HG03457 (cell line): ENCODE data around the gene TMPRSS4.

Experiments
- ATAC-seq: cut with Tn5 transposase; IDR thresholded peaks from one replicate; pipeline ENCODE4 v1.9.1; 2021; ENCODE audit warnings: moderate number of reproducible peaks; ENCODE audit not compliant: unreplicated experiment

Gene TMPRSS4

GRCh38 chr11:118152552-118153471 is 75.9 kb downstream of the TMPRSS4 start, which contains the start of gene SCN4B:
Gene SCN4B (minus strand): TSS chr11:118152823. CDS start chr11:118152673, 150 bp downstream.
- ATAC-seq: no peak

DNA sequence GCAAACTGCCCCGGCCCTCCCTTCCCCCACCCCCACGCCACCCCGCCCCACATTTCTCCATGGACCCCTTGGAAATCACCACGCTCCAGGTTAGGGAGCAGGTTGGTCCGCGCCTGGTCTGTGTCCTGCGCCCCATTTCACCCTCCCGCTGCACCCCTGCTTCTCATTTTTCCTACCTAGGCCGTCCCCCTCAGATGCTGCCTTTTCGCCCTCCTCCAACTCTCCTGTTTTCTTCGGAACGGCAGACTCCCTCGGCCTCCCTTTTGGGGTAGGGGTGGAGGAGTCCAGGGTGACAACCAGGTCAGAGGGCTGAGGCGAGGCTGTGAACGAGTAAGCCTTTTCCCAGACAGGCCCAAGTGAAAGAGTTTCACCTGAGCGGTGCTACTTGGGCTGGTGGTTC is 76.6 kb downstream of the TMPRSS4 start:
- no peak for ATAC-seq

GRCh38 chr11:118153976-118154375 is 77.1 kb downstream of the TMPRSS4 start:
- no peak for ATAC-seq

- no peak for ATAC-seq
Measured at GRCh38 chr11:118154641-118155040, 77.8 kb downstream of the TMPRSS4 start.

GRCh38 chr11:118155776-118156530 is 79.1 kb downstream of the TMPRSS4 start:
- no peak for ATAC-seq

GRCh38 chr11:118156531-118157185 is 79.8 kb downstream of the TMPRSS4 start:
- ATAC-seq: no peak

- ATAC-seq: no peak
Measured at GRCh38 chr11:118157186-118157895, 80.5 kb downstream of the TMPRSS4 start.

DNA sequence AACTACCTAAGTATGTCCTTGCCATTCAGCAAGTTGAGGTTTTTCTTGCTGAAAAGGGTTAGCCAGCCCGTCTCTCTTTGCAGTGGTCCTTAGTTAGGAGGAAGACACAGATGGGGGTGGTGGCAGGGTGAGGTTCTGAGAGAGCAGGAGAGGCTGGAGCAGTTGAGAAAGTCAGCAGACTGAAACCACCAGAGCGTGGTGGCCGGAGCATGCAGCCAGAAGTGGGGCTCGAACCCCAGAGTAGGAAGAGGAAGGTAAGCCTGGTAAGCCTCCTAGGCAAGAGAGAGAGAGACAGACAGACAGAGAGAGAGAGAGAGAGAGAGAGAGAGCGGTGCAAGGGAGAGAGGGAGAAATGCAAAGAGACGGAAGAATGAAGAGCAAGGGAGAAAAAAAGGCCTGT is 84.9 kb downstream of the TMPRSS4 start:
- no peak for ATAC-seq

- no peak for ATAC-seq
Measured at GRCh38 chr11:118162846-118163245, 86.0 kb downstream of the TMPRSS4 start.

GRCh38 chr11:118163494-118163893 is 86.6 kb downstream of the TMPRSS4 start:
- no peak for ATAC-seq

DNA sequence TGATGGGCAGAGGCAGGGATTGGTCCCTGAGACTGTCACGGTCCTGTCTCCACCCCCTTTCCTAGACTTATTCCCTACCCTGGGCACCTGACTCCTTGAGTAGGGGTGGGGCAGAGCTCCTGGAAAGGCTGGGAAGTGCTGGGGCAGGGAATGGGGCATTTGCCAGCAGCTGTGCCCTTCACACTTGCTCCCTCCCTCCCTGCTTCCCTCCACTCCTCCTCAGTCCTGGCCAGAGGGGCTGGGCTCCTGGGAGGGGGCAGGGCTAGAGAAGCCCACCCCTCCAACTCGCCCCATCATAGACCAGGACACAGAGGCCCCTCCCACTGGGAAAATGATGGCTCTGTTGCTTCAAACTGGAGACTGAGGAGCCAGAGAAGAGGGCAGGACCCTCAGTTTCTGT is 88.0 kb downstream of the TMPRSS4 start:
- ATAC-seq: no peak

- no peak for ATAC-seq
Measured at GRCh38 chr11:118166641-118167040, 89.8 kb downstream of the TMPRSS4 start.

GRCh38 chr11:118167253-118167652 is 90.4 kb downstream of the TMPRSS4 start:
- no peak for ATAC-seq

GRCh38 chr11:118167906-118168305 is 91.0 kb downstream of the TMPRSS4 start:
- no peak for ATAC-seq

- ATAC-seq: no peak
Measured at GRCh38 chr11:118168316-118168715, 91.4 kb downstream of the TMPRSS4 start.

GRCh38 chr11:118168751-118169150 is 91.9 kb downstream of the TMPRSS4 start:
- ATAC-seq: no peak

DNA sequence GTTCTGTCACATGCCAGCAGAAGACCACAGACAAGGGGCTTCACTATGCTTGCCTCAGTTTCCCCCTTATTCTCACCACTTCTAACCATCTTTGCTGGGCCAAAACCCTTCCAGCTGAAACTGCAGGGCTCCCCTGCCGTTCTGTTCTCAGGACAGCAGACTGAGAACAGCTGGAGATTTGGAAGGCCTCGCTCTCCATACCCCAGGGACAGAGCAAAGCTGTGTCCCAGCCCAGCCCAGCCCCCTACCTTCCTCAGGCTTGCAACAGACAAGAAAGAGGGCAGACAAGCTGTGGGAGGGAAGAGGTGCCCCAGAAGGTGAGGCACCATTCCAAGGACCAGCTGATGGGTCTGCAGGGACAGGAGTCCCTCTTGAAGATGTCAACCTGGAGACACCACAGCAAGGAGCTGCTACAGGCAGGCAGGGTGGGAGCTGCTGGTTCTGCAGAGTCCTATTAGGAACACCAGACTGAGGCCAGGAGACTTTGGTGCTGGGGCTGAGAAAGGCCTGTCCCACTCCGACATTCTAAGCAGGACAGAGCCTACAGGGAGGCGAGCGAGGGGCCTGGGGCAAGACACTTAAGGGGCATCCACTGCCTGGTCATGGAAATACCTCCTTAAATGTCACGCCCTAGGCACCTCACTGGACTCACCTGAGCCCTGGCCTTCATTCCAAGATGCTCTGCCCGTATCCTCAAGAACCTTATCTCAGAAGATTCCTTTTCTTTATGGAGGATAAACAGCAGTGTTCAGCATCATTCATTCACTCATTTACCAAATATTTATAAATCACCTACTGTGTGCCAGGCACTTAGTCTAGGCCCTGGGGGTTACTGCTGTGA is 92.6 kb downstream of the TMPRSS4 start:
- ATAC-seq: no peak

GRCh38 chr11:118170231-118170630 is 93.4 kb downstream of the TMPRSS4 start:
- ATAC-seq: no peak

DNA sequence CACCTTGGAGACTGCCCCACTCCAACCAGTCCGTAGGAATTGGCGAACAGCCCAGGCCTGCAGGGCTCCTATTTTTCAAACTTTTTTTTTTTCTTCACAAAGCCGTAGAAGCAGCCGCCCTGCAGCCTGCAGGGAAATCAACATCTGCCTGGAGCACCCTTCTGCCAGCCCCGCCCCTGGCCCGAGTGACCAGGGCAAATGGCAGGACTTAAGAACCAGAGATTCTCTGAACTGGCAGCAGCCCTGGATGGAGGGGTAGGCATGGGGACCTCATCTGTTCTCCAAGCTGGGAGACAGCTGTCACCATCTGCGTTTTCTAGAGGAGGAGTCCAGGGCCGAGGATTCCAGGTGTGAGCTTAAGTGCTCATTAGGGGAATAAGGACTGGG is 94.0 kb downstream of the TMPRSS4 start:
- ATAC-seq: no peak
